HG03066 (cell line): ENCODE measurements around the gene SLC9A8.

ENCODE experiments used
- ATAC-seq: cut with Tn5 transposase; IDR thresholded peaks from one replicate; pipeline ENCODE4 v1.9.1; 2021; ENCODE audit warnings: low read depth; ENCODE audit not compliant: unreplicated experiment

SLC9A8 gene

DNA sequence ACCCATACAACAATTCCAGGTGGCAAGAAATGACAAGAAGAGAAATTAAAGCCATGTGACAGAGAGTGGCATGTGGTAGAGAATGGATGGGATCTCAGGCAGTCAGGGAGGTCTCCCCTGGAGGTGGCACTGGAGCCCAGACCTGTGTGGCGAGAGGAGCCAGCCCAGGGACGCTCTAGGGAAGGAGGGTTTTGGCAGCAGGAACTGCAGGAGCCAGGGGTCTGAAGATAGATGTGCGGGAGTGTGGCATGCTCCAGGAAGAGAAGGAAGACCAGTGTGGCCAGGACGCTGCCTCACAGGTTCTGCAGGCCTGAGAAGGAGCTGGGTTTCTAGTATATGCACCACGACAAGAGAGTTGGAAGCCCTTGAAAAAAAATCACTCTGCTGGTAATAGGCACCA is 57.6 kb downstream of the SLC9A8 start:
- ATAC-seq, result no peak

DNA sequence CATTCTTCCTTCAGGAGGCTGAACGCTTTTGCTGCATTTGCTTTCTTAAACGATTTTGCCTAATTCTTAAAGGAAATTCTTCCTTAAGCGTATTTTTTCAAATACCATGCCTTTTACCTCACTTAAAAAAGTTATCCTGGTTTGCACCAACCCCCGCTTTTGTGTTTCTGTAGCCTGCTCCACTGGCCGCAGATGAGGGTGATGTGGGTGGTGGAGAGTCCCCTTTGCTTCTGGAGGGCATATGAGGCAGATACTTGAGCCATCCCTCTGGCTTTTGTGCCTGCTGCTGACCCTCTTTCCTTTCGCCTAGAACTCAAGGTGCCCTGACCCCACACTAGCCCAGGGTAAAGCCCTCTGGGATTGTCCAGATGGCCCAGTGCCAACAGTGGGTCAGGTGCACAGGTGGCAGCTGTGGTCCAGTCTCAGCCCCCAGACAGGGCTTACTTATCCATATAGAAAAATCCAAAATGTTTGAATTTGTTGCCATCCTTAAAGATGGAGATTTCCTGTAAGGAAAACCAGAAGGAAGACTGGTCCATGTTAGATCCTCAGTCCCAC is 58.8 kb downstream of the SLC9A8 start:
- no peak for ATAC-seq

DNA sequence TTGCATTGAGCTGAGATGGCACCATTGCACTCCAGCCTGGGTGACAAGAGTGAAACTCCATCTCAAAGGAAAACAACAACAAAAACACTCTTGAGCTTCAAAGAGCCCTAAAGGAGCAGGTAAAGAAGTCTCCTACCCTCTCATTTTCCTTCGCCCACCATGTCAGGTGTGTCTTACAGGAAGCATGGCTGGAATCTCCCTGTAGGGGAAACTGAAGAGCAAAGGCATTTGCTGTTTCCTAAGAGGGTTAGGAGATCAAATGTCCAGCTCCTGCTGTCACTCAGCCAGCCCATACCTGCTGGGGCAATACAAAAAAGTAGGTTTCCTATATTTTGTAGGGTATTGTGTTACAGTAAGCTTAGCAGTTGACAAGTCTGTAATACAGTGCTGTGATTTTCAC is 59.4 kb downstream of the SLC9A8 start:
- no peak for ATAC-seq

DNA sequence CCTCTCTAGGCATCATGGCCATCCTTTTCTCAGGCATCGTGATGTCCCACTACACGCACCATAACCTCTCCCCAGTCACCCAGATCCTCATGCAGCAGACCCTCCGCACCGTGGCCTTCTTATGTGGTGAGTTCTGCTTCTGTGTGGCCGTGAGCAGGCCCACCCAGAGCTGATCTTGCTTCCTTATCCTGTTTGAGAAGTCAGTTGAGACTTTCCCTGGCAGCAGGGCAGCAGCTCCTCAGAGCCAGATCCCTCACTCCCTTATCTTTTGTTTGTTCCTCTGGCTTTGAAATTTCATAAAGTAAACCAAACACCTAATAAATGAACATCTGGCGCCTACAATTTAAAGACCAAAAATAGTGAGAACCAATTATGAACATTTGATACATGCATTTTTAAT is 62.1 kb downstream of the SLC9A8 start:
- ATAC-seq, result no peak

DNA sequence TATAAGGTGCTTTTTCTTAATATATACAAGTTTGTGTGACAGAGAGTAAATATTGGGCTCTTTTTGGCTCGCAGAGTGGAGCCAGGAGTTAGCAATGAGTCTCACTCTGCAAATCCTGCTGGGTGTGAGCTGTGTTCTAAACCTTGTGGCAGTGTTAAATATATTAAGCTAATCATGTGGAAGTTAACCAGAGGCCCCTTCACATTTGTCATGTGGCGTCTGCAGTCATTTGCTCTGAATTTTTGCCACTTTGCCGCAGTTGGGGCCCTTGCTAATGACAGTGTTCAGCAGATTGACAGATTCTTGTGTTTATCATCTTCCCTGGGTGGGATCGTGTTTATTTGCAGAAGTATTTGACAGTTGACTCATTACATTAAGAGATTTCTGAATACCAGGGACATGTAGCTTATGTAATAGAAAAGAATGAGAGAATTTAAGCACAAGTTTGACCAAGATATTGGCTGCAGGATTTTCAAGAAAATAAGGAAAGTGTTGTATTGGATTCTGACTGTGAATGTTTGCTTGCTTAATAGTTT is 64.8 kb downstream of the SLC9A8 start:
- ATAC-seq, result no peak

DNA sequence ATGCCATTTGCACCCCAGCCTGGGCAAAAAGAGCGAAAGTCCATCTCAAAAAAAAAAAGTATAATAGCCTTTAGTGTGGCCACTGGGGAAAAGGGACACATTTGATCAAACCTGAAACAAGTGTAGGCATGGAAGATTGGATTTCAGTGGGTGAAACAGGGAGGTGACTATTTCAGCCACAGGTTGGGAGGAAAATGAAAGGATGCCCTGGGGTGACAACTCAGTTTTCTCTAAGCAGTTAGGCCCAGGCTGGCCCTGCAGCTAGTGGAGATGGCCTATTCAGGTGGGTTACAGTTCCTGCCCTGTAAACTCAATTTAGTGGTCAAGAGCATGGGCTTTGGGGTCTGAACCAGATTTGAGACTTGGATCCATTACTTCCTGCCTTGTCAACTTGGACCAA is 66.3 kb downstream of the SLC9A8 start:
- no peak for ATAC-seq

DNA sequence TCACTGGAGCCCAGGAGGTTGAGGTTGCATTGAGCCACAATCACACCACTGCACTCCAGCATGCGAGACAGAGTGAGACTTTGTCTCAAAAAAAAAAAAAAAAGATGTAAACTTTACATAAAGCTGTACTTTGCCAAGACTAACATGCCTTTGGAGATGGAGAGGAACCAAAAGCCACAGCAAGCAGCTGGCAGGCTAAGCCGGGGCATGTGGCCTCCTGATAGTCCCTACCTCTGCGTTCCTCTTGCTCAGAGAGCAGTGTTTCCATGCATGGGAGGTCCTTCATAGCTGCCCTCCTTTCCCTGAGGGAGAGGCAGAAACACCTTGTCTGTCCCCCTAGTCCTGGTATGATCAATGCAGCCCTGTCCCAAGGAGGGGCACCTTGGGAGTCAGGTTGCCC is 67.5 kb downstream of the SLC9A8 start:
- ATAC-seq, result no peak

DNA sequence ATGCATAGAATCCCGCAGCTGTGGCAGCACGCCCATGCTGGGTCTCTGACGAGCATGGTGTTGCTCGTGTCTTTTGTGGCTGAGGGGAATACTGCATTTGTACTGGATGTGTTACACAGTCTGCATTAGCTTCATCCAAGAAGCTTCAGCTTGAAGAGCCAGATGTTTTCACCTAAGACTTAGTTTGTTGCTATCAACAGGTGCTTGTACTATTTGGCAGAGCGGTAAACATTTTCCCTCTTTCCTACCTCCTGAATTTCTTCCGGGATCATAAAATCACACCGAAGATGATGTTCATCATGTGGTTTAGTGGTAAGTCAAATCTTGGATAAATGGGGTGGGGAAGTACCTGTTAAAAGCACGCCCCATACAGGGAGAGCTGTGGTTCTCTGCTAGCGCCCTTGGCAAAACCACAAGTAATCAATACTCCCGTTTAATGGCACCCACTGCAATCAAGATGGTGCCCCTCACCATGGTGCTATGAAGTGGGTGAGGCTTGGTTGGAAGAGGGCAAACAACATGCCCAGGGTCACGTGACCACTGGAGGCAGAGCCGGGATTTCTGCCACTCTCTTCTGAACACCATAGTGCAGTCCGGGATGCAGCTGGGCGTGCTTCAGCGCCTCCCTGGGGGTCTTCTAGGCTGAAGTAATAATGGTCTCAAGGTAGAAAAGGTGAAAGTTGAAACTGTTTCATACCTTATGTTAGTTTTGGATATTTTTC is 68.3 kb downstream of the SLC9A8 start:
- ATAC-seq, result no peak

DNA sequence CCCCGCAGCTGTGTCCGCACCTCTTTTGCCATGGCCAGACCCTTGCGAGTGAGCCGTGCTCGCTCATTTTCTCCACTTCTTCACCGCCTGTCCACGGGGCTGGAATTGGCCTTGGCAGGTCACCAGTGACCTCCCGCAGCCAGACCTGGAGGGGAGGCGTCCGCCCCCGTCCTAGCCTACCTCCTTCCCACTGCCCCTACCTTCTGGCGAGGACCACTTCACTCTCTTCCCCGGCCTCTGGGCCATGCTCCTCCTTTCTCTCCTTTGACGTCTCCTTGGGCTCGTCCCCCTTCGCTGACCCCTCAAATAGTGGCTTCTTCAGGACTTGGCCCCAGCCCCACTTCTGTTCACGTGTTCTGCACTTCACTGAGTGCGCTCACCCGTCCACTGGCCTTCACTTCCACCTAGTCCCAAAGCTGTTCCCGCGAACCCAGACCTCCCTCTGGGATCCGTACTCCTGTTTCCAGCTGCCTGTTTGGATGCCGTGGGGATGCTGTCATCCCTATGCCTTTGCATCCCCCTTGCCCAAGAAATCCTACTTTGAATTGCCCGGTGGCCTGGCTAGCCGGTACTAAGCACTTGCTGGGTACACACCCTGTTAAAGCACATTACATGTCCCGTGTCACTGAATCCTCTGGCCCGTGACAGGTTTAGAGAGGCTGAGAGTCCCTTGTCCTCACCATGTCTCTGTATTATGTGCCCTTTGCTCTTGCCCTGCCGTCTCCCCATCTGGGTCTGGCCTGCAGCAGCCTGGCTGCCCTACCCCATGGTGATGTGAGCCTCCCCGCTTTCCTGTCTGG is 69.7 kb downstream of the SLC9A8 start:
- ATAC-seq, result no peak

DNA sequence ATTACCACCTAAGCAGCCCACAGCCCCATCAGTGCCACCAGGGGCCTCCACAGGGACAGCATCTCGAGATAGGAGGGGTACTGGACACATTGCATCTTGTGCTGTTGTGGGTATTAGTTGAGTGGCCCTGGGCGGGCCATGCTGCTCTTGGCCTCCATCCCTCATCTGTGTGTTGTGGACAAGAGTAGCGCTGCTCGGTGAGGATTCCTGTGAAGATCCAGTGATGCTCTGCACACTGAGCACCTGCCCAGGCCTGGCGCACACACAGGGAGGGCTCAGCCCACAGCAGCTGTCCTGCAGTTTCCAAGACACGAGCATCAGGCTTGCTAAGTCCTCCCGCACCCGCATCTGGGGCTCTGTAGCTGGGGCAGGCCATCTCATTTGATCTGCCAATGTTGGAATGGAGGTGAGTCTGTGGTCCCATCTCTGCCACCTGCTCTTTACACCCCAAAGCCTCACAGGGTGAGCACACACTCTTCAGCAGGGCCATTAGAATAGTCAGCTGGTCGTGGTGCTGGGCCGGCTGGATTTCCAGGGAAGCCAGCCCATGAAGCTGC is 70.7 kb downstream of the SLC9A8 start:
- ATAC-seq, result no peak

DNA sequence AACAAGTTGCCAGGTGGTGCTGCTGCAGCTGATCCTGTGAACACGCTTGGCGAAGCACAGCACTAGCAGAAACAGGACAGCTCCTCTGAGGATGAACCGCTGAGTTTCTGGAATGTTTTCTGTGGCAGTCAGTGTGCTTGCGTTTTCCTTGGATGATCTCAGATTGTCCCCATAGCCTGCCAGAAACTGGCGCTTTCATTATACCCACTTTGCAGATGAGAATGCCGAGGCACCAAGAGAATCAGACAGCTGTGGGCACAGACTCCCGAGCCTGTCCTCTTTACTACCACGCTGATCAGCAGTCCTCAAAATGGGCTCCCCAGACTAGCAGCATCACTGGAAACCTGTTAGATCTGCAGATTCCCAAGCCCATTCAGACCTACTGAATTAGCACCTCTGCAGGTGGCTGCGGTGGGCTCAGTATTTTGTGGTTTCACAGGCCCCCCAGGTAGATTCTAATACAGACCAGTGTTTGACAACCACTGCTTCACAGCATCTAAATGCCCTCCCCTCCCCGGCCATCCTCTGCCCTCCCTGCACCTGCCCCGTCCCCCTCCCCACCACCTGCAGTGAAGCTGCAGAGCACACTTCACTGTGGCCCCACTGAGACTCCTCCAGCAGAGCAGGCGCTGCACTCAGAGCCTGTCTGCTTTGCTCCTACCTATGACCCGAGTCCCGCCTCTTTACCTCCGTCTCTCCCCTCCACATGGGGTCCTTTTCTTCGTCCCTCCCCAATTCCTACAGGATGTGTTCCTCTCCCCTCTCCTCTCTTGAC is 73.1 kb downstream of the SLC9A8 start:
- ATAC-seq, result no peak

DNA sequence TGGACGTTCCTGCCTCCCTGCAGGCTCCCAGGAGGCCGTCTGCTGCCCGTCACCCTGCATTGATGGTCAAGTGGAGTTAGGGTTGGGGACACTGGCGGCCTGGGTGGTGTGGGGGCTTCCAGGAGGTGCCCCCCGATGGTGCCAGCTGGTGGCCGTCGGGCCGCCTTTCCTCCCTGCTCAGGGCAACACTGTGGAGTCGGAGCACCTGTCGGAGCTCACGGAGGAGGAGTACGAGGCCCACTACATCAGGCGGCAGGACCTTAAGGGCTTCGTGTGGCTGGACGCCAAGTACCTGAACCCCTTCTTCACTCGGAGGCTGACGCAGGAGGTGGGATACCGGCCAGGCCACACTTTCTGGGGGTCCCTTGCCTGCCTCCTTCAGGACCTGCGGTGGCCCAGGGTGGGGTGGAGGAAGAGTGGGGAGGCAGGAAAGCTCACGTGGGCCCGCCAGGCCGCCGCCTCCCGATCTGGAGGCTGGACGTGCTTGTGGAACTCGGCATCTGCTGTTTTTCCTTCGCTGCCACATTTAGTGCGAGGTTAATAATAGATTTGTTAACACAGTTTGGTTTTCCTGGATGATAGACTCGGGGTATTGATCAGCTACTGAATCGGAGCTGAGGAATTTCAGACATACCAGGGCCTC is 74.1 kb downstream of the SLC9A8 start:
- ATAC-seq, result no peak

DNA sequence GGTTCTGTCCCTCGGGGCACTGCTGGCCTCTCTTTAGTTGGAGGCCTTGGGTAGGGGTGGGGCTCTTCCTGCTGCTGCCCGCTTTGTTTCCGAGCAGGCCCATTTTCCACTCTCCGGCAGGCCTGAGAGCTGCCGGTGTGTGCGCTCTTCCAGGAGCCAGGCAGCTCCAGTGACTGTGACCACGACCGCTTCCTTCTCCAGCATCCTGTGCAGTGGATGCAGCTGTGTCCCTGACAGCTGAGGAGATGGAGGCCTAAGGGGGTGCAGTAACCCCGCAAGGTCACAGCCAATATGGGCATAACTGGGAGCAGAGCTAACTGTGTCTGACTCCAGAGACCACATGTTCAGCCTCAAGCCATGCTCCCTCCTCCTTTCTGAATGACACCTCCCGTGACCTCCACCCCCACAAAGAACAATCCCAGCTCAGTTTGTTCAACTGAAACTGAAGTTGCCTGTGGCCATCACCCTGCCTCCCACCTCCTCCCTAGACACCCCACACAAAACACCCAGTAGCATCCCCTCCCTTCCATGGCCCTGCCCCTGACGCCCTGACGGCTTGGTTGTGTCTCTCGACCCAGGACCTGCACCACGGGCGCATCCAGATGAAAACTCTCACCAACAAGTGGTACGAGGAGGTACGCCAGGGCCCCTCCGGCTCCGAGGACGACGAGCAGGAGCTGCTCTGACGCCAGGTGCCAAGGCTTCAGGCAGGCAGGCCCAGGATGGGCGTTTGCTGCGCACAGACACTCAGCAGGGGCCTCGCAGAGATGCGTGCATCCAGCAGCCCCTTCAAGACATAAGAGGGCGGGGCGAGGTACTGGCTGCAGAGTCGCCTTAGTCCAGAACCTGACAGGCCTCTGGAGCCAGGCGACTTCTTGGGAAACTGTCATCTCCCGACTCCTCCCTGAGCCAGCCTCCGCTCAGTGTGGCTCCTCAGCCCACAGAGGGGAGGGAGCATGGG is 74.9 kb downstream of the SLC9A8 start:
- no peak for ATAC-seq

DNA sequence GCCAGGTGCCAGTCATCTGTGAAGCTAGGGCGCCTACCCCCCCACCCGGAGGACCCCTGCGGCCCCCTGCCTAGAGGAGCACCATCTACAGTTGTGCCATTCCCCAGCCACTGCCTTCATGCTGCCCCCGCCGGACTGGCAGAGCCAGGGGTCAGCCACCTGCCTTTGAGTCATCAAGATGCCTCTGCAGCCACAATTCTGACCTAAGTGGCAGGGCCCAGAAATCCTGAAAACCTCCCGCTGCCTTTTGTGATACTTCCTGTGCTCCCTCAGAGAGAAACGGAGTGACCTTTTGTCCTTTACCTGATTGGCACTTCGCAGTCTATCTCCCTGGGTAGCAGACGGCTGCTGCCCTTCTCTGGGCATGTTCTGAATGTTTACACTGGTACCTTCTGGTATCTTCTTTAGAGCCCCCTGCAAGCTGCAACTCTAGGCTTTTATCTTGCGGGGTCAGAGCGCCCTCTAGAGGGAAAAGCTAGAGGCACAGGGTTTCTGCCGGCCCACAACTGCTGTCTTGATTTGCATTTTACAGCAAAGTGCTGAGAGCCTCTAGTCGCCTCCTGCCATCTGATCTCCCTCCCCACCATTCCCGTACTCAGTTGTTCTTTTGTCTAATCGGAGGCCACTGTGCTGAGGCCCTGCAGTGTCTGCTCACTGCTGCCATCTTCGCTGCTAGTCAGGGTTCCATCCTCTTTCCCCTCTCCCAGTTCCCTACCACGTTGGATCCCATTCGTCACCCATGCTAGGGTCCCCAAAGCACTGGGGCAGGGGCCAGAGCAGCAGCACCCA is 75.8 kb downstream of the SLC9A8 start:
- ATAC-seq, result no peak

DNA sequence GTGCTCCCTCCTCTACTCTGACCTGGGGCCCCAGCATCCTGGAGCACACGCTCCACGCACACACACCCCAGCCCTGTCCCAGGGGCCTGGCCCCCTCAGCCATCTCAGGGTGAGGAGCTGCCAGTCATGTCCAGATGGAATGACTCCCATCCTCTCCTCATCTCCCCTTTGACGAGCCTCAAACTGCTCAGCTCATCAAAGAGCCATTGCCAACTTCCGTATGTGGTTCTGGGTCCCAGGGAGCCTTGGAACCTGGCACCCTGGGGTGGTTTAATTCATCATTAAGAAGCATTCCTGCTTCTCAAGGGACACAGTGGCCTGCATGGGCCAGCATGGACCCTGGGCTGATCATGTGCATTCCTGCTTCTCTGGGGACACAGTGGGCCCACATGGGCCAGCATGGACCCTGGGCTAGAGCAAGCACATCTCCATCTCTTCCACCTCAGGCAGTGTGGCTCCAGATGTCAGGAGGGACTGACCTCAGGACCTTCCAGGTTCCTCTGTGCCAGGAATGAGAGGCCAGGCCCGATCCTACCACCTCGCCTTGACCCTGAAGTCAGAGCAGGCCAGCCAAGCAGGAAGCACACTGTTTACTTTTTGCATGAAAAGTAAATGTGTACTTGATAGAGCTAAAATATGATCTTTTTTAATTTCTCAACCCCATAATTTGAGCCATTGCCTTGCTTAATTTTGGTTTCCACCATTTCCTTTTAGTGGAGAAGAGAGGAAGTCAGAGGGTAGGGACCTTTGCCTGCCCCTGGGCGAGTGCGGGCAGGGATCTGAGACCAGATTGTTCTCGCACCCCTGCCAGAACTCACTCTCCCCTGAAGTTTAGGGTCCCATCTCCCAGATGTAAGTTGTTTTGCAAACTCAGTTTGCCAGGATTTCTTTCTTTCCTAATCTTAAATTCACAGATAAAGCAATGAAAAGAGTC is 76.6 kb downstream of the SLC9A8 start:
- ATAC-seq, result no peak

DNA sequence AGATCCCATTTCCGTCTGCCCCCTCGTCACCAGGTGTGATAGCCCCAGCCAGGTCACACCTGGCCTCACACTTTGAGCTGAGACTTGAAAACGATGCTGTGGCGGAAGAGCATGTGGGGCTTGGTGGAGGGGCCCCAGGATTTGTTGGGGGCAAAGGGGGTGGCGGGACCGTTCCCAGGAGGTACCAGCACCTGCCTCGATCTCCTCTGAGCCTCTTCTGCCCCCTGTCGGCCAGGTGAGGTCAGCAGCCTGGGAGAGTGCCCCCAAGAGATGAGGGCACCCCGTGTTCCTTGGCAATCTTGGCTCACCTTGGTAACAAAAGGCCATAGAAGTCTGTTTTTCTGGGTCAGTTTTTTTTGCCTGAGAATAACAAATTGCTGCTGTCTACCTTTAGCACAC is 77.3 kb downstream of the SLC9A8 start:
- ATAC-seq, result no peak
